GM21737 (cell line): ENCODE data around the gene NETO1.

Source experiments
- ATAC-seq: cut with Tn5 transposase; IDR thresholded peaks from one replicate; pipeline ENCODE4 v1.9.1; 2021; ENCODE audit warnings: mild to moderate bottlenecking, moderate library complexity; ENCODE audit not compliant: unreplicated experiment

NETO1 gene

GRCh38 chr18:72846736-72847533, 20.9 kb downstream of the NETO1 start:
- ATAC-seq = no peak

GRCh38 chr18:72843743-72844142, 24.0 kb downstream of the NETO1 start:
- no peak for ATAC-seq

- no peak for ATAC-seq
These were observed 27.7 kb downstream of the NETO1 start for GRCh38 chr18:72840109-72840508.

DNA sequence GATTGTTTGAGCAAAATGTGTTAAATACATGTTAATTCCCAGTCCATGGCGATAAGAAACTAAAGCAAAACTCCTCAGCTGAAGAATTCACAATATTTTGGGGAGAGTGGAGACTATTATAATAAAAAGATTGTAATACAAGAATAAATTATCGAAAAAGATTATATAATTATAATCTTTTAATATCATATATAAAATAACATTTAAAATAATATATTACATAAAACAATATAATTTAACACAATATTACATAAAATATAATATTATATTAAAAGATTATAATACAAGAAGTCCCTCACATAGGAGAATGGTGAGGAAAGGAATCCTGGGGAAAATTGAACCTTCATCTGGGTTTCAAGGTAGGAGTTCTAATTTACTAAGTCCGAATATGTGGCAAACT, 33.1 kb downstream of the NETO1 start:
- ATAC-seq = no peak

DNA sequence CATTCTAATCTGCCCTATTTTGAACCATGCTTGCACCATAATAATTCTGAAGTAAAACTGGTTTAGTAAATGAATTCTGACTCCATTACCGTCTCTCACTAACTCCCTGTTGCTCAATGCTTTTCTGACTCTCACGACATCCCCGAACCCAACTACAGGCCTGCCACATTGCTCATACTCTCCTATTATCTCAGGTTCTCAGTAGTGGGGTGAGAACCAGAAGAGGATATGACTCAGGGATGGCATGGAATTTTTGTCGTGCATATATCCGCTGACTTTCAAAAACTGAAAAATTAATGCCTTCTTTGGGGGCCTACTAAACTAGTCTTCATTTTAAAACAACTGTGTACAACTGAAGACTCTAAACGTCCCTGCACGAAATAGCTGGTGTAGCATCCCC, 34.3 kb downstream of the NETO1 start:
- no peak for ATAC-seq

DNA sequence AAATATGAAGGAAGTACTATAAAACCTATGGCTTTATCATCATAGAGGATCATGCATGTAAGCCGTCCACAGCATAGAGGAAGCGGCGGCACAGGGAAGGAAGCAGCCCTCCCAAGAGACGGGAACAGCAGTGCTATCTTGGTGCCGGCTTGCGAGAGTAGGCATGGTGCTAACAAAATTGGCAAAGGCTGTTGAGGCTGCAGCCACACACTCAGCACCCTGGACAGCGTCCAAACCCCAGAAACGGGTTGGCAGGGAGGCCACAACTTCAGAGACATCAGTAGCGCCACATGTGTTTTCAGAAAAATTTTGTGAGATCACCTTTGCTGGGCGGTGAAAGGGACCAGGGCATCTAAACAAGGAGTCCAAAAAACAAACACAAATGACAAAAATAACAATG, 37.7 kb downstream of the NETO1 start:
- no peak for ATAC-seq

DNA sequence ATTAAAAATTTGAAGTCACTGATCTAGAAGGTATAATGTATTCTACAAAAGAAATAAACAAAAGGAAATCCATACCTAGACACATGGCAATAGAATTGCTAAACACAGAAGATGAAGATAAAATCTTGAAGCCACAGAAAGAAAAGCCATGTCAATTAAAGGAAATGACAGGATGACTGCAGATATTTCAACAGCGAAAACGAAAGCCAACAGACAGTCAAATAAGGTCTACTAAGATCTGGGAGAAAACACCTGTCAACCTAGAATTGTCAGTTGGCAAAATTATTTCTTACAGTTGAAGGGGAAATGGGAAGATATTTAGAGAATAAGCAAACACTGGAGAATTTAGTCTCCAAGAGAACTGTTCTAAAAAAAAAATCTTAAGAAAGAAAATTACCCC, 39.2 kb downstream of the NETO1 start:
- ATAC-seq = no peak

- no peak for ATAC-seq
These were observed 41.1 kb downstream of the NETO1 start for GRCh38 chr18:72826736-72827135.

GRCh38 chr18:72823345-72823744, 44.4 kb downstream of the NETO1 start:
- ATAC-seq = no peak

- no peak for ATAC-seq
These were observed 45.6 kb downstream of the NETO1 start for GRCh38 chr18:72822202-72822601.

- no peak for ATAC-seq
These were observed 47.2 kb downstream of the NETO1 start for GRCh38 chr18:72820571-72820970.

GRCh38 chr18:72819050-72819449, 48.7 kb downstream of the NETO1 start:
- no peak for ATAC-seq

GRCh38 chr18:72811047-72811446, 56.7 kb downstream of the NETO1 start:
- no peak for ATAC-seq

DNA sequence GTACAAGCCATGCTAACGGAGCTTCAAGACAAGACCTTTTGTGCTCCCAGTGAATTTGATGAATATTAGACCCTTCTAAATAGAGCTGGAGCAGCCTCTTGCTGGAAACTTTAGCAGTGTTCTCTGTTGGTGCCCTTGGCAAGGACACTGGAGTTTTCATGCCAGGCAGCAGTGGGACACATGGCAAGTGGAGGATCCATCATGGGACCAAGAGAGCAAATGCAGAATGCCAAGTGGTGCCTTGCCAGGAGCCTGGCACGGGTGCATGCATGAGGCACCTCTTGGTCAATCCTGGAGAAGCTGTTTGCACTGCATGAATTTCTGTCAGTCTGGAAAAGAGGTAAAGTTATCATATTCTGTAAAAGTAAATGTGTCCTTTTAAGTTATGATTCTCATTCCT, 59.1 kb downstream of the NETO1 start:
- no peak for ATAC-seq

DNA sequence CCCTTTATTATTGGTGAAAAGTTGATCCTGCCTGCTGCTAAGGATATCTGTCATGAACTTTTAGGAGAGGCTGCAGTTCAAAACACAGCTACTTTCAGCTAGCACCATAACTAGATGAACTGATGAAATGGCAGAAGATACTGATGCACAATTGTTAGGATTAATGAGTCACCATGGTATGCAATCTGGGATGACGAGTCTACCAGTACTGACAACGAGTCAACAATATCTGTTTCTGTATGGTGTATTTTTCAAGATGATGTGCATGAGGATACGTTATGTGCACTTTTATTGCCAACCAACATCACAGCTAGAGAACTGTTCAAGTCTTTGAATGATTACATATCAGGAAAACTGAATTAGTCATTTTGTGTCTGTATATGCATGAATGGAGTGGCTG, 68.7 kb downstream of the NETO1 start:
- no peak for ATAC-seq

- no peak for ATAC-seq
These were observed 84.3 kb downstream of the NETO1 start for GRCh38 chr18:72783530-72783929.

GRCh38 chr18:72774914-72775313, 92.9 kb downstream of the NETO1 start:
- no peak for ATAC-seq

DNA sequence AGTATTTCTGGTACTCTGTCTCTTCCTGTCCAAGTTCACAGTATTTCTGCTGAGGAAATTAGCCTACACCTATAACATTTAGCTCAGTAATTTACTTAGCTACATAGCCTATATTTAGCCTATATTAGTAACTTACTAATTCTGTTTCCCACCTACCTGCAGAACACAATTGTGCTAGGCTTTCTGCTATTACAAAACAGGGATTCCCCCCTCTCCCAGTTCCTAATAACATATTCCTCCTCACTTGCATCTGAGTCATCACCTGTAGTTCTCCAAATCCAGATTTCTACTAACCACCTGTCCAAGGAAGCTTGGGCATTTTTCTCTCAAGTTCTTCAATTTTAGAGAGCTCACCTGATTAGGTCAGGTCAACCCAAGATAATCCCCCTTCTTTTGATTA, 94.9 kb downstream of the NETO1 start:
- no peak for ATAC-seq

DNA sequence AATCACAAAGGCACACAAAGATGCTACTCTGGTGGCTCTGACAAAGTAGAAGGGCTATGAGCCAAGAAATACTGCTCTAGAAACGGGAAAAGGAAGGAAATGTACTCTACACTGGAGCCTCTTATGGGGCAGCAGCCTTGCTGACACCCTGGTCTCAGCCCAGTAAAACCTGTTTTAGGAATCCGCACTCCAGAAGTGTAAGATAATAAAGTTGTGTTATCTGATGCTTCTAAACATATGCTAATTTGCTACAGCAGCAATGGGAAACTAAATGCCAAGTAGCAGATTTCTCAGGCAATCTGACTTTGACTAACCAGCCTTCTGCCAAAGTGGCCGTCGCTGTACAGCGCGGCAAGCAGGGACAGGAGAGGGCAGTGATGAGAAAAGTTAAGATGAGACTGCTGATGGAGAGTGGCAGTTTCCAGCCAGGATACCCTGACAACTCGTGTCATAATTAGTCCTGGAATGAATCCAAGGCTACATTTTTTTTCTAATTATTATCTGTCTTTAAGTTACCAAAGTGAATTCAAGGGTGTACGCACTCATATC, 99.0 kb downstream of the NETO1 start:
- ATAC-seq = no peak

GRCh38 chr18:72762515-72763122, 105.2 kb downstream of the NETO1 start:
- ATAC-seq = peak; percentile 69

GRCh38 chr18:72752220-72752619, 115.6 kb downstream of the NETO1 start:
- no peak for ATAC-seq

- no peak for ATAC-seq
These were observed 125.8 kb downstream of the NETO1 start for GRCh38 chr18:72742002-72742401.
